Measurements from ENCODE around the gene ZNF778.

GRCh38 chr16:89257757-89258465 lies 40.4 kb downstream of the ZNF778 start:
- TF ChIP-seq CTCF (IDR thresholded peaks at IDR 0.05; ENCODE audit: insufficient read depth, low read length, poor library complexity, severe bottlenecking) (no peak), EZH2phosphoT487 (conservative IDR thresholded peaks at IDR 0.05; ENCODE audit: low read length) (no peak)
